ENCODE measurements around the gene INSR.

The INSR gene

DNA sequence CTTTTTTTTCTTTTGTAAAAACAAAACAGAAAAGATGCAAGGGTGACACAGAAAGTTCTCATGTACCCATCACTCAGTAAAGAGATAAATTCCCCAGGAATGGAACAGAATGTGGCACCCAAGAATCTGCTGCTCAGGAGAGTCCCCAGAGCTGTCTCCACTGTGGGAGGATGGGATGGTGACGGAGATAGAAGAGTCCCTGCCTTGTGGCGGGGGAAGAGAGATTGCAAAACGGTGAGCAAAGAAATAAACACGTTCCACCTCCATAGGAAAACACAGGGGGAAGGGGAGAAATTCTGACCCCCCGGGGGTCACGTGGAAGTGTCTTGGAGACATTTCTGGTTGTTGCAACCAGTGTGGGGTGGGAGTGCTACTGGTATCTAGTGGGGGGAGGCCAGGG lies 76.4 kb downstream of the INSR start:
- POLR2A ChIA-PET: no interaction called here
- TF ChIP-seq, protein P1, sequence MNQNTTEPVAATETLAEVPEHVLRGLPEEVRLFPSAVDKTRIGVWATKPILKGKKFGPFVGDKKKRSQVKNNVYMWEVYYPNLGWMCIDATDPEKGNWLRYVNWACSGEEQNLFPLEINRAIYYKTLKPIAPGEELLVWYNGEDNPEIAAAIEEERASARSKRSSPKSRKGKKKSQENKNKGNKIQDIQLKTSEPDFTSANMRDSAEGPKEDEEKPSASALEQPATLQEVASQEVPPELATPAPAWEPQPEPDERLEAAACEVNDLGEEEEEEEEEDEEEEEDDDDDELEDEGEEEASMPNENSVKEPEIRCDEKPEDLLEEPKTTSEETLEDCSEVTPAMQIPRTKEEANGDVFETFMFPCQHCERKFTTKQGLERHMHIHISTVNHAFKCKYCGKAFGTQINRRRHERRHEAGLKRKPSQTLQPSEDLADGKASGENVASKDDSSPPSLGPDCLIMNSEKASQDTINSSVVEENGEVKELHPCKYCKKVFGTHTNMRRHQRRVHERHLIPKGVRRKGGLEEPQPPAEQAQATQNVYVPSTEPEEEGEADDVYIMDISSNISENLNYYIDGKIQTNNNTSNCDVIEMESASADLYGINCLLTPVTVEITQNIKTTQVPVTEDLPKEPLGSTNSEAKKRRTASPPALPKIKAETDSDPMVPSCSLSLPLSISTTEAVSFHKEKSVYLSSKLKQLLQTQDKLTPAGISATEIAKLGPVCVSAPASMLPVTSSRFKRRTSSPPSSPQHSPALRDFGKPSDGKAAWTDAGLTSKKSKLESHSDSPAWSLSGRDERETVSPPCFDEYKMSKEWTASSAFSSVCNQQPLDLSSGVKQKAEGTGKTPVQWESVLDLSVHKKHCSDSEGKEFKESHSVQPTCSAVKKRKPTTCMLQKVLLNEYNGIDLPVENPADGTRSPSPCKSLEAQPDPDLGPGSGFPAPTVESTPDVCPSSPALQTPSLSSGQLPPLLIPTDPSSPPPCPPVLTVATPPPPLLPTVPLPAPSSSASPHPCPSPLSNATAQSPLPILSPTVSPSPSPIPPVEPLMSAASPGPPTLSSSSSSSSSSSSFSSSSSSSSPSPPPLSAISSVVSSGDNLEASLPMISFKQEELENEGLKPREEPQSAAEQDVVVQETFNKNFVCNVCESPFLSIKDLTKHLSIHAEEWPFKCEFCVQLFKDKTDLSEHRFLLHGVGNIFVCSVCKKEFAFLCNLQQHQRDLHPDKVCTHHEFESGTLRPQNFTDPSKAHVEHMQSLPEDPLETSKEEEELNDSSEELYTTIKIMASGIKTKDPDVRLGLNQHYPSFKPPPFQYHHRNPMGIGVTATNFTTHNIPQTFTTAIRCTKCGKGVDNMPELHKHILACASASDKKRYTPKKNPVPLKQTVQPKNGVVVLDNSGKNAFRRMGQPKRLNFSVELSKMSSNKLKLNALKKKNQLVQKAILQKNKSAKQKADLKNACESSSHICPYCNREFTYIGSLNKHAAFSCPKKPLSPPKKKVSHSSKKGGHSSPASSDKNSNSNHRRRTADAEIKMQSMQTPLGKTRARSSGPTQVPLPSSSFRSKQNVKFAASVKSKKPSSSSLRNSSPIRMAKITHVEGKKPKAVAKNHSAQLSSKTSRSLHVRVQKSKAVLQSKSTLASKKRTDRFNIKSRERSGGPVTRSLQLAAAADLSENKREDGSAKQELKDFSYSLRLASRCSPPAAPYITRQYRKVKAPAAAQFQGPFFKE (tag by site-specific recombination; IDR thresholded peaks at IDR 0.05; ENCODE audit: borderline replicate concordance): no peak
- no peak for TF ChIP-seq PRDM1 (tag by site-specific recombination; IDR thresholded peaks at IDR 0.05)
- TF ChIP-seq ZNF747 (tag by site-specific recombination; IDR thresholded peaks at IDR 0.05): no peak
- no peak for TF ChIP-seq ZSCAN23 (tag by site-specific recombination; IDR thresholded peaks at IDR 0.05)
- no peak for TF ChIP-seq RBAK (tag by site-specific recombination; IDR thresholded peaks at IDR 0.05)
- TF ChIP-seq ZNF610 (tag by site-specific recombination; IDR thresholded peaks at IDR 0.05; ENCODE audit: borderline replicate concordance): no peak
- no peak for TF ChIP-seq ZNF311 (tag by site-specific recombination; IDR thresholded peaks at IDR 0.05; ENCODE audit: borderline replicate concordance)
- no peak for TF ChIP-seq ZFP69B (tag by site-specific recombination; IDR thresholded peaks at IDR 0.05)
- TF ChIP-seq, protein P2, sequence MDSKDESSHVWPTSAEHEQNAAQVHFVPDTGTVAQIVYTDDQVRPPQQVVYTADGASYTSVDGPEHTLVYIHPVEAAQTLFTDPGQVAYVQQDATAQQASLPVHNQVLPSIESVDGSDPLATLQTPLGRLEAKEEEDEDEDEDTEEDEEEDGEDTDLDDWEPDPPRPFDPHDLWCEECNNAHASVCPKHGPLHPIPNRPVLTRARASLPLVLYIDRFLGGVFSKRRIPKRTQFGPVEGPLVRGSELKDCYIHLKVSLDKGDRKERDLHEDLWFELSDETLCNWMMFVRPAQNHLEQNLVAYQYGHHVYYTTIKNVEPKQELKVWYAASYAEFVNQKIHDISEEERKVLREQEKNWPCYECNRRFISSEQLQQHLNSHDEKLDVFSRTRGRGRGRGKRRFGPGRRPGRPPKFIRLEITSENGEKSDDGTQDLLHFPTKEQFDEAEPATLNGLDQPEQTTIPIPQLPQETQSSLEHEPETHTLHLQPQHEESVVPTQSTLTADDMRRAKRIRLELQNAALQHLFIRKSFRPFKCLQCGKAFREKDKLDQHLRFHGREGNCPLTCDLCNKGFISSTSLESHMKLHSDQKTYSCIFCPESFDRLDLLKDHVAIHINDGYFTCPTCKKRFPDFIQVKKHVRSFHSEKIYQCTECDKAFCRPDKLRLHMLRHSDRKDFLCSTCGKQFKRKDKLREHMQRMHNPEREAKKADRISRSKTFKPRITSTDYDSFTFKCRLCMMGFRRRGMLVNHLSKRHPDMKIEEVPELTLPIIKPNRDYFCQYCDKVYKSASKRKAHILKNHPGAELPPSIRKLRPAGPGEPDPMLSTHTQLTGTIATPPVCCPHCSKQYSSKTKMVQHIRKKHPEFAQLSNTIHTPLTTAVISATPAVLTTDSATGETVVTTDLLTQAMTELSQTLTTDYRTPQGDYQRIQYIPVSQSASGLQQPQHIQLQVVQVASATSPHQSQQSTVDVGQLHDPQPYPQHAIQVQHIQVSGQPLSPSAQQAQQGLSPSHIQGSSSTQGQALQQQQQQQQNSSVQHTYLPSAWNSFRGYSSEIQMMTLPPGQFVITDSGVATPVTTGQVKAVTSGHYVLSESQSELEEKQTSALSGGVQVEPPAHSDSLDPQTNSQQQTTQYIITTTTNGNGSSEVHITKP (tag by site-specific recombination; IDR thresholded peaks at IDR 0.05): no peak
- TF ChIP-seq, protein P3, sequence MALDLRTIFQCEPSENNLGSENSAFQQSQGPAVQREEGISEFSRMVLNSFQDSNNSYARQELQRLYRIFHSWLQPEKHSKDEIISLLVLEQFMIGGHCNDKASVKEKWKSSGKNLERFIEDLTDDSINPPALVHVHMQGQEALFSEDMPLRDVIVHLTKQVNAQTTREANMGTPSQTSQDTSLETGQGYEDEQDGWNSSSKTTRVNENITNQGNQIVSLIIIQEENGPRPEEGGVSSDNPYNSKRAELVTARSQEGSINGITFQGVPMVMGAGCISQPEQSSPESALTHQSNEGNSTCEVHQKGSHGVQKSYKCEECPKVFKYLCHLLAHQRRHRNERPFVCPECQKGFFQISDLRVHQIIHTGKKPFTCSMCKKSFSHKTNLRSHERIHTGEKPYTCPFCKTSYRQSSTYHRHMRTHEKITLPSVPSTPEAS (tag by site-specific recombination; IDR thresholded peaks at IDR 0.05): no peak
- no peak for TF ChIP-seq ZNF777 (tag by site-specific recombination; IDR thresholded peaks at IDR 0.05; ENCODE audit: borderline replicate concordance)
- TF ChIP-seq, protein P4, sequence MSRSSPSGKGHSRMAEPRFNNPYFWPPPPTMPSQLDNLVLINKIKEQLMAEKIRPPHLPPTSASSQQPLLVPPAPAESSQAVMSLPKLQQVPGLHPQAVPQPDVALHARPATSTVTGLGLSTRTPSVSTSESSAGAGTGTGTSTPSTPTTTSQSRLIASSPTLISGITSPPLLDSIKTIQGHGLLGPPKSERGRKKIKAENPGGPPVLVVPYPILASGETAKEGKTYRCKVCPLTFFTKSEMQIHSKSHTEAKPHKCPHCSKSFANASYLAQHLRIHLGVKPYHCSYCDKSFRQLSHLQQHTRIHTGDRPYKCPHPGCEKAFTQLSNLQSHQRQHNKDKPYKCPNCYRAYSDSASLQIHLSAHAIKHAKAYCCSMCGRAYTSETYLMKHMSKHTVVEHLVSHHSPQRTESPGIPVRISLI (tag by site-specific recombination; IDR thresholded peaks at IDR 0.05): no peak
- no peak for TF ChIP-seq BCL11A (tag by site-specific recombination; IDR thresholded peaks at IDR 0.05; ENCODE audit: low read depth)
- no peak for TF ChIP-seq YY2 (tag by site-specific recombination; IDR thresholded peaks at IDR 0.05)
- no peak for TF ChIP-seq ZNF701 (tag by site-specific recombination; IDR thresholded peaks at IDR 0.05)
- TF ChIP-seq, protein P5, sequence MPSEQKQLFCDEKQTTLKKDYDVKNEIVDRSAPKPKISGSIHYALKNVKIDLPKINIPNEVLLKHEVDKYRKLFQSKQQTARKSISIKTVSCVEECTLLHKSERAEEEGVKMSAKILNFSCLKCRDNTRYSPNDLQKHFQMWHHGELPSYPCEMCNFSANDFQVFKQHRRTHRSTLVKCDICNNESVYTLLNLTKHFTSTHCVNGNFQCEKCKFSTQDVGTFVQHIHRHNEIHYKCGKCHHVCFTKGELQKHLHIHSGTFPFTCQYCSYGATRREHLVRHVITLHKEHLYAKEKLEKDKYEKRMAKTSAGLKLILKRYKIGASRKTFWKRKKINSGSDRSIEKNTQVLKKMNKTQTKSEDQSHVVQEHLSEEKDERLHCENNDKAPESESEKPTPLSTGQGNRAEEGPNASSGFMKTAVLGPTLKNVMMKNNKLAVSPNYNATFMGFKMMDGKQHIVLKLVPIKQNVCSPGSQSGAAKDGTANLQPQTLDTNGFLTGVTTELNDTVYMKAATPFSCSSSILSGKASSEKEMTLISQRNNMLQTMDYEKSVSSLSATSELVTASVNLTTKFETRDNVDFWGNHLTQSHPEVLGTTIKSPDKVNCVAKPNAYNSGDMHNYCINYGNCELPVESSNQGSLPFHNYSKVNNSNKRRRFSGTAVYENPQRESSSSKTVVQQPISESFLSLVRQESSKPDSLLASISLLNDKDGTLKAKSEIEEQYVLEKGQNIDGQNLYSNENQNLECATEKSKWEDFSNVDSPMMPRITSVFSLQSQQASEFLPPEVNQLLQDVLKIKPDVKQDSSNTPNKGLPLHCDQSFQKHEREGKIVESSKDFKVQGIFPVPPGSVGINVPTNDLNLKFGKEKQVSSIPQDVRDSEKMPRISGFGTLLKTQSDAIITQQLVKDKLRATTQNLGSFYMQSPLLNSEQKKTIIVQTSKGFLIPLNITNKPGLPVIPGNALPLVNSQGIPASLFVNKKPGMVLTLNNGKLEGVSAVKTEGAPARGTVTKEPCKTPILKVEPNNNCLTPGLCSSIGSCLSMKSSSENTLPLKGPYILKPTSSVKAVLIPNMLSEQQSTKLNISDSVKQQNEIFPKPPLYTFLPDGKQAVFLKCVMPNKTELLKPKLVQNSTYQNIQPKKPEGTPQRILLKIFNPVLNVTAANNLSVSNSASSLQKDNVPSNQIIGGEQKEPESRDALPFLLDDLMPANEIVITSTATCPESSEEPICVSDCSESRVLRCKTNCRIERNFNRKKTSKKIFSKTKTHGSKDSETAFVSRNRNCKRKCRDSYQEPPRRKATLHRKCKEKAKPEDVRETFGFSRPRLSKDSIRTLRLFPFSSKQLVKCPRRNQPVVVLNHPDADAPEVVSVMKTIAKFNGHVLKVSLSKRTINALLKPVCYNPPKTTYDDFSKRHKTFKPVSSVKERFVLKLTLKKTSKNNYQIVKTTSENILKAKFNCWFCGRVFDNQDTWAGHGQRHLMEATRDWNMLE (tag by site-specific recombination; conservative IDR thresholded peaks at IDR 0.05; ENCODE audit: low read depth): no peak
- H3K27ac ChIP-seq (ENCODE audit: extremely low read depth, low read depth, low read length): no peak overlapping the region

More for the DNA sequence above, 76.4 kb downstream of the INSR start:
- CTCF ChIA-PET: no interaction called here
- Histone ChIP-seq H3K4me1 (ENCODE audit: control insufficient read depth, insufficient read depth, low read length) (no peaks in the 10 kb centered on the region), H3K9me3 (ENCODE audit: control insufficient read depth, insufficient read depth, low read depth, low read length) (no peaks in the 10 kb centered on the region), H3K36me3 (ENCODE audit: control insufficient read depth in 2 of 2, insufficient read depth in 1 of 2, low read length in 2 of 2) (no peaks in the 10 kb centered on the region), H3K4me3 (ENCODE audit: low read depth, low read length) (no peak overlapping the region)
